Peyer's patch (tissue), 4 donors: Measurements from ENCODE around the gene TXNDC15. TPM values are rescaled to one million over a fixed set of nuclear protein-coding genes. Genes with fewer than 3 reads are reported as not detected.

ENCODE experiments used
- DNase-seq, 3 donors: peaks; one replicate each; pipeline ENCODE4 v3.0.0-alpha.2; 2017 to 2019
- H3K27ac ChIP-seq, 4 donors: fragments of 200-600 bp; sonication (generic); one replicate each; pipeline ENCODE4 v1.5.1; 2016 to 2019
- H3K27me3 ChIP-seq, 2 donors: fragments of 200-600 bp; sonication (generic); one replicate each; pipeline ENCODE4 v1.5.1; 2019
- H3K36me3 ChIP-seq, 3 donors: fragments of 200-600 bp; sonication (generic); one replicate each; pipeline ENCODE4 v1.5.1; 2016 to 2019
- H3K4me1 ChIP-seq, 4 donors: fragments of 200-600 bp; sonication (generic); one replicate each; pipeline ENCODE4 v1.5.1; 2016 to 2019
- H3K4me3 ChIP-seq, 4 donors: fragments of 200-600 bp; sonication (generic); 1 replicate in 3 of 4; 2 replicates in 1 of 4; pipeline ENCODE4 v1.5.1; 2016 to 2019; ENCODE audit warnings: mild to moderate bottlenecking in 1 of 4
- H3K9me3 ChIP-seq, 4 donors: fragments of 200-600 bp; sonication (generic); one replicate each; pipeline ENCODE4 v1.5.1; 2016 to 2019; ENCODE audit warnings: mild to moderate bottlenecking in 1 of 4
- CTCF ChIP-seq, 6 experiments: fragments of 450-650 bp in 4 of 6; fragments of 200-600 bp in 2 of 6; sonication (generic) in 1 of 6; IDR thresholded peaks; one replicate each; pipeline ENCODE4 v1.5.1; 2017 to 2019; ENCODE audit warnings: antibody characterized with exemption in 6 of 6, mild to moderate bottlenecking in 3 of 6, moderate library complexity in 1 of 6
- POLR2A ChIP-seq, 2 donors: fragments of 450-650 bp; IDR thresholded peaks; one replicate each; pipeline ENCODE4 v1.5.1; 2017; ENCODE audit warnings: antibody characterized with exemption in 2 of 2, mild to moderate bottlenecking in 2 of 2, moderate library complexity in 2 of 2
- total RNA-seq, 4 donors: library from RNA; depleted of rRNA; stranded (reverse); fragments of >200 nt; gene quantifications; one replicate each; pipeline ENCODE4 v1.1.0, GENCODE V29; 2016

Gene TXNDC15
- total RNA-seq, 4 donors from 2014 or later: 34.3 to 81.7 (median 39.9) TPM

GRCh38 chr5:134920848-134921575 lies 46.8 kb downstream of the TXNDC15 start:
- DNase-seq: no peak
- H3K36me3 ChIP-seq: peaks cover 0 to 18% (median 0%) of the 10 kb centered on the region in 3 donors
- H3K4me3 ChIP-seq: no peak overlapping the region
- H3K27ac ChIP-seq: no peak overlapping the region
- H3K27me3 ChIP-seq: no peaks in the 10 kb centered on the region
- H3K4me1 ChIP-seq: peaks cover 0 to 6% (median 0%) of the 10 kb centered on the region in 4 donors
- no peaks in the 10 kb centered on the region for H3K9me3 ChIP-seq
- no peak for TF ChIP-seq POLR2A (IDR thresholded peaks at IDR 0.05)
- TF ChIP-seq CTCF (IDR thresholded peaks at IDR 0.05): no peak

GRCh38 chr5:134932508-134932907 lies 58.3 kb downstream of the TXNDC15 start:
- Histone ChIP-seq H3K36me3 (peaks cover 0 to 17% (median 0%) of the 10 kb centered on the region in 3 donors), H3K27me3 (no peaks in the 10 kb centered on the region), H3K9me3 (no peaks in the 10 kb centered on the region), H3K4me3 (no peak overlapping the region), H3K4me1 (no peaks in the 10 kb centered on the region), H3K27ac (no peak overlapping the region)
- DNase-seq: no peak
- TF ChIP-seq CTCF (IDR thresholded peaks at IDR 0.05): no peak
- TF ChIP-seq POLR2A (IDR thresholded peaks at IDR 0.05): no peak

- DNase-seq: no peak
- no peak for TF ChIP-seq POLR2A (IDR thresholded peaks at IDR 0.05)
- TF ChIP-seq CTCF (IDR thresholded peaks at IDR 0.05): no peak
These were observed 60.0 kb downstream of the TXNDC15 start for GRCh38 chr5:134934202-134934601.

DNA sequence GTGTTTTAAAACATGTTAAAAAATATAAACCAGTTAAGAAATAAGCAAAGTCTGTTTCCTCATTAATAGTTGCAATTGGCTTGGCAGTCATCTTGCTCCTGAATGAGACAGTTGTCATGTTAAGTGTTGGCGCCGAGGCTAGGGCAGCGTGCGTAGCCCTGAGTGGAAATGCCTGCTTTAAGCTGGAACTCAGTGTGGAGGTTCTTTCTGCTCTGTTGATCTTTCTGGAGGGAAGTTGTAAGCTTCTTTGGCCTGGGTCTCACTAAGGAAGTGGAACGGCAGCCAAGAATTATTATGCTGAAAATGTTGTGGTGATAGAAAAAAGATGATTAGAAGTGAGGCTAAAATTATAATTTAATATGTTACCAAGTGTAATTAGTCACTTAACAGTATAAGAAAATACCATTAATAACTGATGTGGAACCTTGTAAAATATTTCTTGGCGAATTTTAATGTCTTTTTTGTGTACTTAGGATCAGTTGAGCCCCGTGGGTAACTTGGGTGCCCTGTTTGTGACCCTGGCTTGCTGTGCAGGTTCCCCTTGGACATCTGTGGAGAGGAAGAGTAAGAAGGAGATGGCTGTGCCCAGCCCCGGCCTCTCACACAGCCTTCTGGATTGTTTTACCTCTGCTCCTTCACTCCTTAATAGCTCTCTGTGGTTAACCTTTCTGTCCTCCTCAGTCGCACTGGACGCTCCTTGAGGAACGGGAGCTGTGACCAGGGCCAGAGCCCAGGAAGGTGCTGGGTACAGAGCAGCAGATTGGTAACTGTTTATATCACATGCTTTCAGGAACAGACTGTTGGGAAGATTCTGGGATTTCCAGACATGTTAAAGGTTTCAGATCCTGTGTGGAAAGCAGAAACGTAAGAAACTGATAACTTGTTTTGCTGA lies 61.8 kb downstream of the TXNDC15 start:
- Histone ChIP-seq H3K36me3 (peaks cover 0 to 26% (median 0%) of the 10 kb centered on the region in 3 donors), H3K27me3 (no peaks in the 10 kb centered on the region), H3K4me1 (no peaks in the 10 kb centered on the region), H3K27ac (no peak overlapping the region), H3K4me3 (no peak overlapping the region), H3K9me3 (no peaks in the 10 kb centered on the region)
- DNase-seq: no peak
- no peak for TF ChIP-seq POLR2A (IDR thresholded peaks at IDR 0.05)
- no peak for TF ChIP-seq CTCF (IDR thresholded peaks at IDR 0.05)

More at GRCh38 chr5:134934202-134934601, 60.0 kb downstream of the TXNDC15 start:
- H3K27me3 ChIP-seq: no peaks in the 10 kb centered on the region
- no peak overlapping the region for H3K27ac ChIP-seq
- no peak overlapping the region for H3K4me3 ChIP-seq
- no peaks in the 10 kb centered on the region for H3K9me3 ChIP-seq
- H3K36me3 ChIP-seq: peaks cover 0 to 26% (median 0%) of the 10 kb centered on the region in 3 donors
- H3K4me1 ChIP-seq: no peaks in the 10 kb centered on the region

- Histone ChIP-seq H3K27ac (no peak overlapping the region), H3K9me3 (no peaks in the 10 kb centered on the region), H3K27me3 (no peaks in the 10 kb centered on the region), H3K4me1 (no peaks in the 10 kb centered on the region), H3K4me3 (no peak overlapping the region), H3K36me3 (peaks cover 0 to 22% (median 0%) of the 10 kb centered on the region in 3 donors)
- TF ChIP-seq POLR2A (IDR thresholded peaks at IDR 0.05) (no peak), CTCF (IDR thresholded peaks at IDR 0.05) (no peak)
- DNase-seq: no peak
These were observed 63.4 kb downstream of the TXNDC15 start for GRCh38 chr5:134937526-134937925.
